HL-60 (cell line): ENCODE results near the gene RPS15A.
"Not testable (repeated sequence)": the region's sequence is repeated elsewhere in the genome, so short reads cannot be mapped to it uniquely, and the experiment has no call there.

Experiments
- DNase-seq, 2 experiments: peaks; one replicate each; pipeline ENCODE4 v3.0.0-alpha.2; 2010 to 2020; ENCODE audit warnings: low read depth in 1 of 2, low spot score in 1 of 2
- H3K27ac ChIP-seq: fragments of 250-450 bp; sonication (Bioruptor Pico); replicated peaks from 2 replicates; pipeline ENCODE4 v1.5.1; 2020; ENCODE audit warnings: mild to moderate bottlenecking, moderate library complexity
- H3K27me3 ChIP-seq: fragments of 250-450 bp; sonication (Bioruptor Pico); 2 replicates; pipeline ENCODE4 v1.5.1; 2021; ENCODE audit warnings: mild to moderate bottlenecking, moderate library complexity; ENCODE audit not compliant: insufficient read depth, poor library complexity, severe bottlenecking
- H3K4me3 ChIP-seq: replicated peaks from 2 replicates; pipeline ENCODE4 v1.5.1; 2011; ENCODE audit warnings: mild to moderate bottlenecking, control low read depth, low read length; ENCODE audit not compliant: insufficient read depth
- GABPA ChIP-seq: IDR thresholded peaks from 2 replicates; pipeline ENCODE4 v1.6.1; 2012; ENCODE audit warnings: low read depth
- POLR2AphosphoS5 ChIP-seq: IDR thresholded peaks from 2 replicates; pipeline ENCODE4 v1.6.1; 2012; ENCODE audit warnings: low read depth
- SPI1 ChIP-seq: IDR thresholded peaks from 2 replicates; pipeline ENCODE4 v1.6.1; 2012; ENCODE audit warnings: low read depth, mild to moderate bottlenecking, borderline replicate concordance
- TF ChIP-seq, protein P1 (sequence below): IDR thresholded peaks from 2 replicates; pipeline ENCODE4 v1.6.1; 2012; ENCODE audit warnings: low read depth; ENCODE audit not compliant: insufficient replicate concordance
- TF ChIP-seq, protein P2 (sequence below): IDR thresholded peaks from one replicate; pipeline ENCODE4 v1.5.1; 2011; ENCODE audit warnings: low read length, control low read depth, inconsistent platforms; ENCODE audit not compliant: insufficient read depth

The RPS15A gene

DNA sequence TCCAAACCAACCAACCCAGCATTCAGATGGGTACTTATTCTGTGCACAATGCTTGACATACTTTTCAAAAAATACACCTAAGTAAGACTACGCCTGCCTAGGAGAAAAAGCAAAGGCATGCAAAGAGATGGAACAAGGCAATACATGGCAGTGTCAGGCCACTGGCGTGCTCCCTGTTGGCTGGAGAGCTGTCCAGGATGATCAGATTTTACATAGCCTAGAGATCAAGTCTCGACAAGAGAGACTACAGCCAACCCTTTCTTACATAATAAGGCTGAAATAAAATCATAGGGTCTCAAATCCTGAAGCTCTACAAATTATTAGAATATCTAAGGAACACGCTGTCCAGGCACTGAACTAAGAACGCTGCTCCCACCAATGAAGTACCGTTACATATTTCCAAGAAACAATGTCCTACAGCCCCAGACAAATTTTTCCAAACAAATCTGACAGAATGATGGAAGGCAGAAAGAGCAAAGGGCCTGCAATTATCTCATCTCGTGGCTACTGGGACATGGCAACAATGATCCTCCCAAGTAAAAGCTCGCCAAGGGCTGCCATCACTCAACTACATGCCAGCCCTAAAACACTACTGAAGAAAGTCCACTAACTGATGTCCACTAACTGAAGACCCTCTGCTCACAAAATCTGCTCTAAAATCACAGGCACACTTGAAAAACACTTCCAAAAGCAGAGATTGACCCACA is 5.1 kb downstream of the RPS15A start:
- TF ChIP-seq SPI1 (no peak), POLR2AphosphoS5 (no peak), GABPA (no peak)
- TF ChIP-seq, protein P1, sequence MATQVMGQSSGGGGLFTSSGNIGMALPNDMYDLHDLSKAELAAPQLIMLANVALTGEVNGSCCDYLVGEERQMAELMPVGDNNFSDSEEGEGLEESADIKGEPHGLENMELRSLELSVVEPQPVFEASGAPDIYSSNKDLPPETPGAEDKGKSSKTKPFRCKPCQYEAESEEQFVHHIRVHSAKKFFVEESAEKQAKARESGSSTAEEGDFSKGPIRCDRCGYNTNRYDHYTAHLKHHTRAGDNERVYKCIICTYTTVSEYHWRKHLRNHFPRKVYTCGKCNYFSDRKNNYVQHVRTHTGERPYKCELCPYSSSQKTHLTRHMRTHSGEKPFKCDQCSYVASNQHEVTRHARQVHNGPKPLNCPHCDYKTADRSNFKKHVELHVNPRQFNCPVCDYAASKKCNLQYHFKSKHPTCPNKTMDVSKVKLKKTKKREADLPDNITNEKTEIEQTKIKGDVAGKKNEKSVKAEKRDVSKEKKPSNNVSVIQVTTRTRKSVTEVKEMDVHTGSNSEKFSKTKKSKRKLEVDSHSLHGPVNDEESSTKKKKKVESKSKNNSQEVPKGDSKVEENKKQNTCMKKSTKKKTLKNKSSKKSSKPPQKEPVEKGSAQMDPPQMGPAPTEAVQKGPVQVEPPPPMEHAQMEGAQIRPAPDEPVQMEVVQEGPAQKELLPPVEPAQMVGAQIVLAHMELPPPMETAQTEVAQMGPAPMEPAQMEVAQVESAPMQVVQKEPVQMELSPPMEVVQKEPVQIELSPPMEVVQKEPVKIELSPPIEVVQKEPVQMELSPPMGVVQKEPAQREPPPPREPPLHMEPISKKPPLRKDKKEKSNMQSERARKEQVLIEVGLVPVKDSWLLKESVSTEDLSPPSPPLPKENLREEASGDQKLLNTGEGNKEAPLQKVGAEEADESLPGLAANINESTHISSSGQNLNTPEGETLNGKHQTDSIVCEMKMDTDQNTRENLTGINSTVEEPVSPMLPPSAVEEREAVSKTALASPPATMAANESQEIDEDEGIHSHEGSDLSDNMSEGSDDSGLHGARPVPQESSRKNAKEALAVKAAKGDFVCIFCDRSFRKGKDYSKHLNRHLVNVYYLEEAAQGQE, result no peak
- TF ChIP-seq, protein P2, sequence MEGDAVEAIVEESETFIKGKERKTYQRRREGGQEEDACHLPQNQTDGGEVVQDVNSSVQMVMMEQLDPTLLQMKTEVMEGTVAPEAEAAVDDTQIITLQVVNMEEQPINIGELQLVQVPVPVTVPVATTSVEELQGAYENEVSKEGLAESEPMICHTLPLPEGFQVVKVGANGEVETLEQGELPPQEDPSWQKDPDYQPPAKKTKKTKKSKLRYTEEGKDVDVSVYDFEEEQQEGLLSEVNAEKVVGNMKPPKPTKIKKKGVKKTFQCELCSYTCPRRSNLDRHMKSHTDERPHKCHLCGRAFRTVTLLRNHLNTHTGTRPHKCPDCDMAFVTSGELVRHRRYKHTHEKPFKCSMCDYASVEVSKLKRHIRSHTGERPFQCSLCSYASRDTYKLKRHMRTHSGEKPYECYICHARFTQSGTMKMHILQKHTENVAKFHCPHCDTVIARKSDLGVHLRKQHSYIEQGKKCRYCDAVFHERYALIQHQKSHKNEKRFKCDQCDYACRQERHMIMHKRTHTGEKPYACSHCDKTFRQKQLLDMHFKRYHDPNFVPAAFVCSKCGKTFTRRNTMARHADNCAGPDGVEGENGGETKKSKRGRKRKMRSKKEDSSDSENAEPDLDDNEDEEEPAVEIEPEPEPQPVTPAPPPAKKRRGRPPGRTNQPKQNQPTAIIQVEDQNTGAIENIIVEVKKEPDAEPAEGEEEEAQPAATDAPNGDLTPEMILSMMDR, result no peak
- Histone ChIP-seq H3K27ac (no peak overlapping the region), H3K27me3 (no peaks in the 10 kb centered on the region), H3K4me3 (no peak overlapping the region)
- DNase-seq, result no peak

DNA sequence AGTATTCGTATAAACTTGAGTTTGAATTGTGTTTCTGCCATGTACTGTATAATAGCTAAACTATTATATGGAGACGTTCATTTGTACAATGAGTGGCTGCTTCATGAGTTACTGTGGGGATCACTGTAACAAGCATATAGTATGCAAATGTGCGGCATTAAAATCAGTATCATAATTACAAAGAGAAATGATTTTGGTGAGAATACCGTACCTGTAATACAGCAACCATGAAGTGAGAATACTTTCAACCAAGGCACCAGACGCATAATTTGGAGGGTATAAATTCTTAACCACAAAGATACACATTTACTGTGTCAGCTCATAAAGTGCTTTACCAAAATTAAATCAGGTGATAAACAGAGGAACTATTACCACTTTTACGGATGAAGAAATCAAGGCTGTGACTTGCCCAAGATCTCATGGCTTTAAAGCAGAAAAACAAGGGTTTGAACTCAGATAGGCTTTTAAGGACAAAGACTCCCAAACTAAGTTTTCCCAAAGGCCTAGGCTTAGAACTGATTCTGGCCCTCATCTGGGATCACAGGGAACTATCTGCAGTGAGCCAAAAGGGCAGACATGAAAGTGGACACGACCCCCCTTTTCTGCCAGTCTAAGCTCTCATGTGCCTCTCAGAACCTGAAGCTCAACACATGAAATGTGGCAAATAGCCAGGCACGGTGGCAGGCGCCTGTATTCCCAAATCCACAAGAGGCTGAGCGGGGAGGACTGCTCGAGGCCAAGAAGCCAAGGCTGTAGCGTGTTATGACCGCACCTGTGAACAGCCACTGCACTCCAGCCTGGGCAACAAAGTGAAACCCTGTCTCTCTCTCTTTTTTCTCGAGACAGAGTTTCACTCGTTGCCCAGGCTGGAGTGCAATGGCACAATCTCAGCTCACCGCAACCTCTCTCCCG is 6.4 kb downstream of the RPS15A start:
- TF ChIP-seq POLR2AphosphoS5 (no peak; the same call in 1 of the 2 replicates), SPI1 (no peak), GABPA (no peak)
- TF ChIP-seq, protein P1, result no peak
- TF ChIP-seq, protein P2, result no peak
- Histone ChIP-seq H3K27me3 (no peaks in the 10 kb centered on the region), H3K27ac (no peak overlapping the region), H3K4me3 (no peak overlapping the region)
- DNase-seq, result no peak

DNA sequence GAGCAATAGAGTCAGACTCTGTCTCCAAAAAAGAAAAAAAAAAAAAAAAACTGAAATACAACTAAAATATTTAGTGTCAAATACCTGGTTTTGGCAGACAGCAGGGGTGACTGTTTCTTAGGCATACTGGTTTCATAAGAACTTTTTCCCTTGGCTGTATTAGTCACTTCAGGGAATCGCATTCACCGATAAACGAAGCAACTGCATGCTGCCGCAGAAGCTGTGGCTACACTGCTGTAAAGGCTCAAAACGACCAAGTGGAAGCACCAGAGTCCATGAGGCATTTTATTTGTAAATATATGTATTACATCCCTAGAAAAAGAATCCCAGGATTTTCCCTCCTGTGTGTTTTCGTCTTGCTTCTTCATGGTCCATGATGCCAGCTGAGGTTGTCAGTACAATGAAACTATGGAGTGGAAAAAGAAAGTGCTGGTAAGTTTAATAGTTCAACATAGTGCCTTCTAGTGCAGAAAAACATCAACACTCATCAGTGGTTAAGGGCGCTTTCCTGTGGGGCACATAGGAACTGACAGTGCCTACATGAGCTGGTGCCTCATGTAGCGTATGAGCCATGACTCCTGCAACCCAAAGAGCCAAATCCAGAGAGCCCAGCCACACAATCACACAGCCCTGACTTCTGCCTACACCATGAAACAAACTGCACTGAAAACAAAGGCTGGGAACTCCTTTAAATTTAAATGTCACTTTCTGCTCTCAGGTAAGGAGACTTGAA is 7.3 kb downstream of the RPS15A start:
- Histone ChIP-seq H3K27ac (no peak overlapping the region), H3K4me3 (no peak overlapping the region), H3K27me3 (no peaks in the 10 kb centered on the region)
- no peak for DNase-seq
- TF ChIP-seq, protein P2, result no peak

DNA sequence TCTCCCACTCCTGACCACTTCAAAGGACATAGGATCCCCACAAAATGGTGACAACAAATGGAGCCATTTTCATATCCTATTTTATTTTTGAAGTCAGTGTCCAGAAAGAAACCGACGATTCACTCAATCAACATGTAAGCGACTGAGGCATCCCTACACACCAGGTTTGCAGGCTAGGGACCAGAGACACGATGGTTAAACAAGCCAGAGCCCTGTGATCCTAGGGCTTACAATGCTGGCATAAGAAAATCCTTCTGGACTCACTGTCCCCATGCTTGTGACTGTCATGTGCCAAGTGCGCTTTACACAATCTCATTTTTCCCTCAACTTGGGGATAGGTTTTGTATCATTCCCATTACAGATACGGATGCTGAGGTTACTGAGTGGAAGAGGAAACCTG is 8.9 kb downstream of the RPS15A start:
- not testable (repeated sequence) for H3K4me3 ChIP-seq, H3K27ac ChIP-seq, DNase-seq, H3K27me3 ChIP-seq
